HCT116 (cell line): ENCODE data around the gene IL32. TPM values are rescaled to one million over a fixed set of nuclear protein-coding genes. Genes with fewer than 3 reads are reported as not detected.

Experiments
- ATAC-seq: fragments of 200-7000 bp; cut with Tn5 transposase; 2 replicates; pipeline ENCODE4 v1.9.1; 2020; ENCODE audit warnings: mild to moderate bottlenecking, moderate library complexity
- BruUV-seq: library from RNA; stranded (reverse); fragments of 400-500 nt; replicated peaks from 2 replicates; lab custom pipeline; 2021; lab: Mats Ljungman, UMichigan
- CTCF ChIA-PET: fragments of 300-600 bp; sonication (Branson Sonifier 250); formaldehyde crosslinking; loops from one replicate; lab custom pipeline; 2021; ENCODE audit warnings: antibody characterized with exemption; lab: Charles Lee
- POLR2A ChIA-PET: fragments of 300-600, 350-600 bp; sonication (Branson Sonifier 250); formaldehyde crosslinking; loops from one replicate; lab custom pipeline; 2021; ENCODE audit warnings: antibody characterized with exemption; lab: Charles Lee
- RAD21 ChIA-PET, 2 experiments: fragments of 300-600 bp; sonication (Branson Sonifier 250); formaldehyde crosslinking; loops; one replicate each; lab custom pipeline; 2023; ENCODE audit warnings: low total read pairs in 2 of 2; ENCODE audit not compliant: uncharacterized antibody in 2 of 2, unreplicated experiment in 2 of 2, low non-redundant PET in 1 of 2; lab: Charles Lee
- DNase-seq: peaks from one replicate; pipeline ENCODE4 v3.0.0-alpha.2; 2010; ENCODE audit warnings: low read depth, low spot score
- H2AFZ ChIP-seq: fragments of 200-600 bp; shearing (Covaris generic), sonication (generic); 2 replicates; pipeline ENCODE4 v1.6.1; 2017; ENCODE audit warnings: low read depth, mixed run types, mixed read lengths, antibody characterized with exemption, low read length; ENCODE audit not compliant: poor library complexity, severe bottlenecking
- H3K27ac ChIP-seq: 2 replicates; pipeline ENCODE4 v1.5.1; 2012; ENCODE audit warnings: low read depth, low read length
- H3K27me3 ChIP-seq: fragments of 200-600 bp; sonication (generic); 2 replicates; pipeline ENCODE4 v1.6.1; 2016; ENCODE audit warnings: mixed run types, low read length, mixed read lengths; ENCODE audit not compliant: insufficient read depth
- H3K36me3 ChIP-seq, 2 experiments: fragments of 200-500 bp in 1 of 2; fragments of 200-600 bp in 1 of 2; sonication (Bioruptor generic) in 1 of 2; sonication (generic) in 1 of 2; 2 replicates each; pipeline versions ENCODE4 v1.5.1 to v1.6.1; 2014 to 2016; ENCODE audit warnings: low read length in 2 of 2, inconsistent platforms in 1 of 2, mixed read lengths in 1 of 2, mixed run types in 1 of 2; ENCODE audit not compliant: insufficient read depth in 2 of 2, control insufficient read depth in 1 of 2
- H3K4me1 ChIP-seq, 2 experiments: fragments of 200-600 bp in 1 of 2; sonication (generic) in 1 of 2; 2 replicates each; pipeline versions ENCODE4 v1.5.1 to v1.6.1; 2012 to 2017; ENCODE audit warnings: low read length in 2 of 2, inconsistent platforms in 1 of 2, mild to moderate bottlenecking in 1 of 2, mixed read lengths in 1 of 2, mixed run types in 1 of 2, moderate library complexity in 1 of 2; ENCODE audit not compliant: insufficient read depth in 2 of 2, control insufficient read depth in 1 of 2
- H3K4me2 ChIP-seq: fragments of 200-600 bp; sonication (generic); 2 replicates; pipeline ENCODE4 v1.6.1; 2017; ENCODE audit warnings: mixed run types, low read length, mixed read lengths
- H3K4me3 ChIP-seq, 2 experiments: fragments of 200-600 bp in 1 of 2; sonication (generic) in 1 of 2; replicated peaks in 1 of 2; 2 replicates each; pipeline ENCODE4 v1.5.1; 2011 to 2016; ENCODE audit warnings: low read length in 2 of 2, control low read depth in 1 of 2, low read depth in 1 of 2, mild to moderate bottlenecking in 1 of 2, mixed read lengths in 1 of 2, mixed run types in 1 of 2
- H3K79me2 ChIP-seq: fragments of 200-600 bp; sonication (generic); 2 replicates; pipeline ENCODE4 v1.6.1; 2017; ENCODE audit warnings: mild to moderate bottlenecking, mixed run types, low read length, moderate library complexity, mixed read lengths; ENCODE audit not compliant: insufficient read depth
- H3K9ac ChIP-seq: fragments of 200-600 bp; sonication (generic); 2 replicates; pipeline ENCODE4 v1.6.1; 2016; ENCODE audit warnings: low read length, mixed read lengths
- H3K9me2 ChIP-seq: fragments of 200-600 bp; sonication (generic), shearing (Covaris generic); 2 replicates; pipeline ENCODE4 v1.6.1; 2017; ENCODE audit warnings: mixed run types, mild to moderate bottlenecking, moderate library complexity; ENCODE audit not compliant: insufficient read depth
- H3K9me3 ChIP-seq, 2 experiments: fragments of 200-500 bp in 1 of 2; fragments of 200-600 bp in 1 of 2; sonication (Bioruptor generic) in 1 of 2; sonication (generic) in 1 of 2; 2 replicates each; pipeline ENCODE4 v1.6.1; 2014 to 2017; ENCODE audit warnings: low read length in 2 of 2, mixed read lengths in 2 of 2, inconsistent platforms in 1 of 2, low read depth in 1 of 2, mild to moderate bottlenecking in 1 of 2, mixed run types in 1 of 2, moderate library complexity in 1 of 2; ENCODE audit not compliant: control insufficient read depth in 1 of 2, insufficient read depth in 1 of 2
- H4K20me1 ChIP-seq: fragments of 200-600 bp; sonication (generic), shearing (Covaris generic); 2 replicates; pipeline ENCODE4 v1.6.1; 2017; ENCODE audit warnings: mixed run types, mild to moderate bottlenecking, moderate library complexity; ENCODE audit not compliant: insufficient read depth
- ATF3 ChIP-seq: IDR thresholded peaks from 2 replicates; pipeline ENCODE4 v1.6.1; 2012
- CBX3 ChIP-seq: IDR thresholded peaks from 2 replicates; pipeline ENCODE4 v1.6.1; 2012; ENCODE audit warnings: low read depth
- CEBPB ChIP-seq: IDR thresholded peaks from 2 replicates; pipeline ENCODE4 v1.6.1; 2012; ENCODE audit warnings: low read depth
- CTCF ChIP-seq, 3 experiments: fragments of 200-600 bp in 1 of 3; sonication (generic) in 1 of 3; IDR thresholded peaks in 2 of 3; conservative IDR thresholded peaks in 1 of 3; 2 replicates each; pipeline ENCODE4 v1.5.1; 2012 to 2017; ENCODE audit warnings: low read depth in 2 of 3, low read length in 2 of 3, antibody characterized with exemption in 1 of 3, borderline replicate concordance in 1 of 3, control low read depth in 1 of 3, mild to moderate bottlenecking in 1 of 3, mixed read lengths in 1 of 3, mixed run types in 1 of 3, moderate library complexity in 1 of 3; ENCODE audit not compliant: insufficient read depth in 1 of 3
- EGR1 ChIP-seq: IDR thresholded peaks from 2 replicates; pipeline ENCODE4 v1.6.1; 2012; ENCODE audit warnings: low read depth
- ELF1 ChIP-seq: IDR thresholded peaks from 2 replicates; pipeline ENCODE4 v1.6.1; 2012; ENCODE audit warnings: low read depth, borderline replicate concordance
- EZH2phosphoT487 ChIP-seq: fragments of 200-600 bp; IDR thresholded peaks from 2 replicates; pipeline ENCODE4 v1.6.1; 2018; ENCODE audit warnings: antibody characterized with exemption, borderline replicate concordance
- JUND ChIP-seq: IDR thresholded peaks from 2 replicates; pipeline ENCODE4 v1.6.1; 2012
- POLR2A ChIP-seq: IDR thresholded peaks from 2 replicates; pipeline ENCODE4 v1.7.0; 2011; ENCODE audit warnings: borderline replicate concordance; ENCODE audit not compliant: insufficient read depth, insufficient read length; ENCODE audit errors: extremely low read depth
- POLR2AphosphoS5 ChIP-seq: IDR thresholded peaks from 2 replicates; pipeline ENCODE4 v1.6.1; 2011; ENCODE audit warnings: mild to moderate bottlenecking, low read depth, low read length, moderate library complexity
- SIN3A ChIP-seq: IDR thresholded peaks from 2 replicates; pipeline ENCODE4 v1.6.1; 2012; ENCODE audit warnings: low read depth
- TCF7L2 ChIP-seq: IDR thresholded peaks from 2 replicates; pipeline ENCODE4 v1.7.0; 2011; ENCODE audit warnings: borderline replicate concordance, inconsistent platforms; ENCODE audit not compliant: insufficient read depth, insufficient read length; ENCODE audit errors: extremely low read depth
- ZFX ChIP-seq: fragments of 450-650 bp; IDR thresholded peaks from 2 replicates; pipeline ENCODE4 v1.6.1; 2017
- intact Hi-C: fragments of 100-400 bp; cut with micrococcal nuclease; formaldehyde crosslinking; loops from 2 replicates; pipeline ENCODE4 v1.10.0; 2022
- total RNA-seq: library from RNA; stranded (reverse); gene quantifications from one replicate; pipeline ENCODE4 v1.2.1, GENCODE V29; 2021; ENCODE audit not compliant: unreplicated experiment
- TF ChIP-seq, protein P1 (sequence below): IDR thresholded peaks from 2 replicates; pipeline ENCODE4 v1.6.1; 2012; ENCODE audit warnings: low read depth

IL32 gene
- total RNA-seq, 1 experiment from 2014 or later, result 13.7 TPM

GRCh38 chr16:3049921-3050481, 15.4 kb upstream of the IL32 start:
- DNase-seq (no peak), ATAC-seq (no peak)
- Histone ChIP-seq H3K27ac (no peak overlapping the region), H3K79me2 (no peaks in the 10 kb centered on the region), H3K9me2 (no peaks in the 10 kb centered on the region), H3K9me3 (no peaks in the 10 kb centered on the region), H3K9ac (no peak overlapping the region), H3K4me1 (peaks cover 0 to 27% of the 10 kb centered on the region in 2 experiments; a peak in 1 of 4 replicates), H3K4me2 (no peak overlapping the region), H3K4me3 (no peak overlapping the region), H2AFZ (no peak overlapping the region), H4K20me1 (no peaks in the 10 kb centered on the region), H3K27me3 (no peaks in the 10 kb centered on the region)
- intact Hi-C loops, result loop anchor here (10.0 kb wide), 1 partner anchor 125 kb away; no protein-coding TSS in a partner anchor
- no TSS peak for BruUV-seq
- CTCF ChIA-PET, result interaction anchor here (4.3 kb wide), 1 partner anchor 9 kb away, joined by 16 read pairs; no protein-coding TSS in a partner anchor
- POLR2A ChIA-PET, result interaction anchor here (1.3 kb wide), 1 partner anchor 10 kb away, joined by 3 read pairs; no protein-coding TSS in a partner anchor
- RAD21 ChIA-PET, result no interaction called here
- TF ChIP-seq ZFX (no peak), CEBPB (no peak), POLR2AphosphoS5 (no peak), JUND (no peak), CBX3 (no peak), TCF7L2 (no peak), POLR2A (no peak), EZH2phosphoT487 (no peak), SIN3A (no peak), ELF1 (no peak), CTCF (IDR thresholded peaks at IDR 0.05 in 2 of 3, conservative IDR thresholded peaks at IDR 0.05 in 1 of 3; ENCODE audit: borderline replicate concordance in 1 of 3, insufficient read depth in 1 of 3, low read depth in 2 of 3, low read length in 2 of 3) (no peak), ATF3 (no peak), EGR1 (no peak)
- TF ChIP-seq, protein P1, sequence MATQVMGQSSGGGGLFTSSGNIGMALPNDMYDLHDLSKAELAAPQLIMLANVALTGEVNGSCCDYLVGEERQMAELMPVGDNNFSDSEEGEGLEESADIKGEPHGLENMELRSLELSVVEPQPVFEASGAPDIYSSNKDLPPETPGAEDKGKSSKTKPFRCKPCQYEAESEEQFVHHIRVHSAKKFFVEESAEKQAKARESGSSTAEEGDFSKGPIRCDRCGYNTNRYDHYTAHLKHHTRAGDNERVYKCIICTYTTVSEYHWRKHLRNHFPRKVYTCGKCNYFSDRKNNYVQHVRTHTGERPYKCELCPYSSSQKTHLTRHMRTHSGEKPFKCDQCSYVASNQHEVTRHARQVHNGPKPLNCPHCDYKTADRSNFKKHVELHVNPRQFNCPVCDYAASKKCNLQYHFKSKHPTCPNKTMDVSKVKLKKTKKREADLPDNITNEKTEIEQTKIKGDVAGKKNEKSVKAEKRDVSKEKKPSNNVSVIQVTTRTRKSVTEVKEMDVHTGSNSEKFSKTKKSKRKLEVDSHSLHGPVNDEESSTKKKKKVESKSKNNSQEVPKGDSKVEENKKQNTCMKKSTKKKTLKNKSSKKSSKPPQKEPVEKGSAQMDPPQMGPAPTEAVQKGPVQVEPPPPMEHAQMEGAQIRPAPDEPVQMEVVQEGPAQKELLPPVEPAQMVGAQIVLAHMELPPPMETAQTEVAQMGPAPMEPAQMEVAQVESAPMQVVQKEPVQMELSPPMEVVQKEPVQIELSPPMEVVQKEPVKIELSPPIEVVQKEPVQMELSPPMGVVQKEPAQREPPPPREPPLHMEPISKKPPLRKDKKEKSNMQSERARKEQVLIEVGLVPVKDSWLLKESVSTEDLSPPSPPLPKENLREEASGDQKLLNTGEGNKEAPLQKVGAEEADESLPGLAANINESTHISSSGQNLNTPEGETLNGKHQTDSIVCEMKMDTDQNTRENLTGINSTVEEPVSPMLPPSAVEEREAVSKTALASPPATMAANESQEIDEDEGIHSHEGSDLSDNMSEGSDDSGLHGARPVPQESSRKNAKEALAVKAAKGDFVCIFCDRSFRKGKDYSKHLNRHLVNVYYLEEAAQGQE, result no peak
- TF ChIP-seq, all 23 proteins: peak for 0
- H3K36me3 ChIP-seq, result no peaks in the 10 kb centered on the region
